ENCODE results near the gene OGFR.

The OGFR gene, protein sequence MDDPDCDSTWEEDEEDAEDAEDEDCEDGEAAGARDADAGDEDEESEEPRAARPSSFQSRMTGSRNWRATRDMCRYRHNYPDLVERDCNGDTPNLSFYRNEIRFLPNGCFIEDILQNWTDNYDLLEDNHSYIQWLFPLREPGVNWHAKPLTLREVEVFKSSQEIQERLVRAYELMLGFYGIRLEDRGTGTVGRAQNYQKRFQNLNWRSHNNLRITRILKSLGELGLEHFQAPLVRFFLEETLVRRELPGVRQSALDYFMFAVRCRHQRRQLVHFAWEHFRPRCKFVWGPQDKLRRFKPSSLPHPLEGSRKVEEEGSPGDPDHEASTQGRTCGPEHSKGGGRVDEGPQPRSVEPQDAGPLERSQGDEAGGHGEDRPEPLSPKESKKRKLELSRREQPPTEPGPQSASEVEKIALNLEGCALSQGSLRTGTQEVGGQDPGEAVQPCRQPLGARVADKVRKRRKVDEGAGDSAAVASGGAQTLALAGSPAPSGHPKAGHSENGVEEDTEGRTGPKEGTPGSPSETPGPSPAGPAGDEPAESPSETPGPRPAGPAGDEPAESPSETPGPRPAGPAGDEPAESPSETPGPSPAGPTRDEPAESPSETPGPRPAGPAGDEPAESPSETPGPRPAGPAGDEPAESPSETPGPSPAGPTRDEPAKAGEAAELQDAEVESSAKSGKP

DNA sequence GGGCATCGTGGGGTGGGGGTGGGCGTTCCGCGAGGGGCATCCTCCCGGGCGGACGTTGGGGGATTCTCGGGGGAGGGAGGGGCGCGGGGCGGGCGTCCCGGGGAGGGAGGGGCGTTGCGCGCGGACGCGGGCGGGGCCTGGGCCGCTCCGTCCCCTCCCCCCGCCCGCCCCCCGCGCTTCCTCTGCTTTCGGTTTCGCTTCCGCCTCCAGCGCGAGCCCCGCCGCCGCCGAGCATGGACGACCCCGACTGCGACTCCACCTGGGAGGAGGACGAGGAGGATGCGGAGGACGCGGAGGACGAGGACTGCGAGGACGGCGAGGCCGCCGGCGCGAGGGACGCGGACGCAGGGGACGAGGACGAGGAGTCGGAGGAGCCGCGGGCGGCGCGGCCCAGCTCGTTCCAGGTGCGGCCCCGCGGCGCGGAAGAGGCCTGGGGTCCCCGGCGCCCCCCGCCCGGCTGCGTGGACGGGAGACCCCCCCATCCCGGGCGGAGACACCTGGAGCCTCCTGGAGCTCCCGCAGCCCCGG, at the start of gene OGFR:
TSS of gene OGFR (plus strand) at position 209 of the 528 bp plus-strand sequence. CDS start at position 234, 25 bp downstream.
- DNase-seq: peak; percentile 65

DNA sequence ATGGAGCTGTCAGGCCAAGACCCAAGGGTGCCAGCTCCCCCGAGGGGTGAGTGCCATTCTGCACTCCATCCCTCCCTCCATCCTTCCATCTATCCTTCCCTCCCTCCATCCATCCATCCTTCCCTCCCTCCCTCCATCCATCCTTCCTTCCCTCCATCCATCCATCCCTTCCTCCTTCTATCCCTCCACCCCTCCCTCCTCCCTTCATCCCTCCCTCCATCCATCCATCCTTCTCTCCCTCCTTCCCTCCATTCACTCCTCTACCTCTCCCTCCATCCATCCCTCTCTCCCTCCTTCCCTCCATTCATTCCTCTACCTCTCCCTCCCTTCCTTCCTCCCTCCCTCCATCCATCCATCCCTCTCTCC, 49.7 kb upstream of the OGFR start:
- no peak for DNase-seq

- no peak for DNase-seq
Measured at GRCh38 chr20:62755817-62756724, 48.6 kb upstream of the OGFR start.

DNA sequence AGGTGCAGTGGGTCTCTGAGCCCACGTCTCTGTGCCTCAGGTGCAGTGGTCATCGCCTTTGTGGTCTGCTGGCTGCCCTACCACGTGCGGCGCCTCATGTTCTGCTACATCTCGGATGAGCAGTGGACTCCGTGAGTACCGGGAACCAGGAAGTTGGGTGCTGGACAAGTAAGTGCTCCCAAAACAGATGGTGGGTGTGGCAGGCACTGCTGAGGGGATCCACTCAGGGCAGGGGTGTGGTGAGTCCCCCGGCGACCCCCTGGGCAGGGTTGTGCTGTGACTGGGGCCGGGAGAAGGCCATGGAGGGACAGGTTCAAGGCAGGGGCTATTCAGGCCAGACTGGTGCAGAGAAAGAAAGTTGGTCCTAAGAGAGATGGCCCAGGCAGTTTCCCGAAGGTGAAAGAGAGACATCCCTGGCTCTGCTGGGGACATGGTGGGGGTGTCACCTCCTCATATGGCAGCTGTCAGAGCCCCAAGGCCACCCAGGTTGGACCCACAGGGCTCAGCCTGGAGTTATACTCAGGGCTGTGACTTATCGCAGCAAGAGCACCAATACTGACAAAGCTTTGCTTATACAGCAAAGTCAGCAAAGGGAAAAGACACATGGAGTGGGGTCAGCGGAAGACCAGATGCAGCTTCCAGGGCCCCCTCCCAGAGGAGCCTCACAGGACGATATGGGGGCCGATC, 46.3 kb upstream of the OGFR start:
- DNase-seq: no peak

- DNase-seq: no peak
Measured at GRCh38 chr20:62759981-62760431, 44.6 kb upstream of the OGFR start.

DNA sequence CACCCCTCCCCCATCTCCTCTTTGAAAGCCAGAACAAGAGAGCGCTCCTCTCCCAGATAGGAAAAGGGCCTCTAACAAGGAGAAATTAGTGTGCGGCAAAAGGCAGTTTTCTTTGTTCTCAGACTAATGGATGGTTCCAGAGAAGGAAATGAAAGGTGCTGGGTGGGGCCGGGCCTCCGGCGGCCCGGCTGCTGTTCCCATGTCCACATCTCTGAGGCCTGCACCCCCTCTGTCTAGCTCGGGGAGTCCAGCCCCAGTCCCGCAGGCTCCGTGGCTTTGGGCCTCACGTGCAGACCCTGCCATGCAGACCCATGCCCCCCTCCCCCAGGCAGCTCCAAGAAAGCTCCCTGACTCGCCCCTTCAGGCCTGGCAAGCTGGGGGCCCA, 44.2 kb upstream of the OGFR start:
- no peak for DNase-seq

- no peak for DNase-seq
Measured at GRCh38 chr20:62760856-62761758, 43.5 kb upstream of the OGFR start.

GRCh38 chr20:62761759-62762131, 42.9 kb upstream of the OGFR start:
- no peak for DNase-seq

DNA sequence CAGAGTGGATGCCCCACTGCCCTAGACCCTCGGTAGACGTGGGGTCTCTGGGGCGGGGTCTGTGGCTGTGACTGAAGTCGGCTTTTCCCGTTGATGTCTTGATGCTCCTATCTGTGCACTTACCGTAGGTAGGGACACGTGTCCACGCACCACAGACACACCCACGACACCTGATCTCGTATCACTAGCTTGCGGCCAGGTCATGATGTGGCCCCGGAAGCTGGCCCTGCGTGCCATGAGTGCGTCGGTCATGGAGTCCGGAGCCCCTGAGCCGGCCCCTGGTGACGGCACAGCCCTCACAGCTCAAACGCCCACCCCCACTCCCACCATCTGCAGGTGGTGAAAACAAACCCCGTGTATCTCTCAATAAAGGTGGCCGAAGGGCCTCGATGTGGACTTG, 42.3 kb upstream of the OGFR start:
- DNase-seq: no peak

GRCh38 chr20:62762801-62763368, 41.8 kb upstream of the OGFR start:
- no peak for DNase-seq

GRCh38 chr20:62763404-62763803, 41.2 kb upstream of the OGFR start:
- DNase-seq: no peak

GRCh38 chr20:62764156-62764935, 40.3 kb upstream of the OGFR start:
- DNase-seq: no peak

DNA sequence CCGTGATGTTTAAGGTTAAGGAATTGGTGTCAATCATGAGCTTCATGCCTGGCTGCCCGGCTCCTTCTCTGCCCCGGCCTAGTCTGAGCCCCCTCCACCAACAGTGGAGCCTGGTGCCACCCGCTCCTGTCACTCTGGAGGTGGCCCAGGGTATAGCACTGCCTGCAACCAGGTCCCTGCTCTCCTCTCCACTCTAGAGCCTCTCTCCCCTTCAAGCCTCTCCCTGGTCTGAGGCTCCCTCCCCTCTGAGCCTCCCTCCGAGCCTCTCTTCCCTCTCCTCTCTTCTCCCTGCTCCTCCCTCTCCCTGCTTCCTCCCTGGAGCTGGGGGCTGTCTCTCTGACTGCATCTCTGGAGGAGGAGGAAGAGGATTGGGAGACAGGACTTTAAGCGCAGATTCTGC, 39.6 kb upstream of the OGFR start:
- DNase-seq: no peak

DNA sequence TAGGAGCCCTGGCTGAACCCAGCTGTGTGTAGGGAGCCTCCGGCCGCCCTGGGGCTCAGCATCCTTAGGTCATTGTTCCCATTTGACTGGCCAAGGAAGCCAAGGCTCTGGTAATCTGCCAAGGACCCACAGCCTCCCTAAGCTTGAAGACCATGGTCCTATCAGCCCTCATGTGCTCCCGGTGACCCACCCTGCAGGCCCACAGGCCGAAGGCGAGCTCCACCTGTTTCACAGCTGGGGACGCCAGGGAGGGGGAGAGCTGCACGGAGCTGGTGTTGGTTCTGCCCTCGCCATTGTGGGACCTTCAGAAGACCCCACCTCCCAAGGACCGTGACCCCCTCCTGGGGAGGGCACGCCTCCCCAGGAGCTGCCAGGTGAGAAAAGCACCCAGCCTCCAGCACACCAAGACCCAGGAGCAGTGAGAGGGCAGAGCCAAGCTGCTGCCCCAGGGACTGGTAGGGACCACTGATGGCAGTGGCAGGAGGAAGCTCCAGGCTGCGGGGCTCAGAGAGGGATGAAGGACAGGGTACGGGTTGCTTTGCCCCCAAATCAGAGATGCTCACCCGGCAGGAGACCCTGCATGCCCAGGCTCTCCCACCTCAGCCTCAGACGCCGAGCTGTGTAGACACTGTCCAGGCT, 39.1 kb upstream of the OGFR start:
- DNase-seq: no peak

DNA sequence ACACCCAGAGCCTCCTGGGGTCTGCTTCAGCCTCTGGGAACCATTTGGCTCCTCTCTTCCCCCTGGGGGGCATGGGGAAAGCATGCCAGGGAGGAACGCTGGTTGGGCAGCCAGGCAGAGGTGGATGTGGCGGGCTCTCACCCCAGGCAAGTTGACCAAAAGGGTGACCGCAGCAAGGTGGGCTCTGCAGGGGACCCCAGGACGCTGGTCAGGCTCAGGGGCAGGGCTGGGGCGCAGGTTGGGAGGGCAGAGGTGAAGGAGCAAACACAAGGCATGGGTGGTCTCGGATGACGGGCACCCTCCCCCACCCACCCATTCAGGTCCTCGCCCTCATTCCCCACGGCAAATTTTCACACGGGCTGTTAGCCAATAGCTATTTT, 38.6 kb upstream of the OGFR start:
- no peak for DNase-seq

DNA sequence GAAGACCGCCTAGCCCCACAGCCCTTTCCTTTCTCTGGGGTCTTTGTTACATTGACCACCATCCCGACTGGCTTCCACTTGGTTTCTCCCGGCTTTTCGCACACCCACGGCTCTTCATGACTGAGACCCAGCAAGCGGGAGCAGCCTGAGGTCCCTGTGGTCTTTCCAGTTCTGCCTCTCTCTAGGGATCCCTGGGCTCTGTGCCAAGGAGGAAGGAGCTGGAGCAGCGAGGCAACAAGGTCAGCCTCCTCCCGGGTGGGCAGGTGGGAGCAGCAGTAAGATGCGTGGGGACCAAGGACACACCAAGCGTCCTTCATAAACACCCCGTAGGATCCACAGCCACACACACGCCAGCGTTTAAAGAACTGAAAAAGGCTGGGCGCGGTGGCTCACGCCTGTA, 37.9 kb upstream of the OGFR start:
- no peak for DNase-seq

DNA sequence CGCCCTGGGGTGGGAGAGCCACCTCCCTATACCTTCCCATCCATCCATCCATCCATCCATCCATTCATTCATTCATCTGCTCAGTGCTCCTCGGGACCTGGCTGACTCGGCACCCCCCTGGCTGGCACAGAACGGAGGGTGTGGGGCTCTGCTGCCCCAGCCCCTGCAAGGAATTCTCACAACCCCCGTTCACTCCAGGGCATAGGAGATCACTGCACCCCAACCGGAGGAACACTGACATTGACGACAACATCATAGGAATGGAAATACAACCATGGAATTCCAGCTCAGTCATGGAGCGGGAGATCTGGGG, 36.4 kb upstream of the OGFR start:
- no peak for DNase-seq

GRCh38 chr20:62768551-62769287, 35.9 kb upstream of the OGFR start:
- peak; percentile 53 for DNase-seq

GRCh38 chr20:62769346-62770071, 35.1 kb upstream of the OGFR start:
- no peak for DNase-seq

All from fibroblast of skin of right quadriceps (primary cell).